IPS-18c (cell line): Measurements from ENCODE around the gene MXD3.

Experiments used
- H3K4me3 ChIP-seq: 2 replicates; pipeline ENCODE4 v1.7.0; 2013; ENCODE audit warnings: low read depth, mild to moderate bottlenecking, low read length, moderate library complexity; ENCODE audit not compliant: insufficient read depth
- H3K9me3 ChIP-seq: one replicate; pipeline ENCODE4 v1.6.1; 2013; ENCODE audit warnings: mild to moderate bottlenecking, low read length, moderate library complexity; ENCODE audit not compliant: control insufficient read depth, insufficient read depth

The MXD3 gene

DNA sequence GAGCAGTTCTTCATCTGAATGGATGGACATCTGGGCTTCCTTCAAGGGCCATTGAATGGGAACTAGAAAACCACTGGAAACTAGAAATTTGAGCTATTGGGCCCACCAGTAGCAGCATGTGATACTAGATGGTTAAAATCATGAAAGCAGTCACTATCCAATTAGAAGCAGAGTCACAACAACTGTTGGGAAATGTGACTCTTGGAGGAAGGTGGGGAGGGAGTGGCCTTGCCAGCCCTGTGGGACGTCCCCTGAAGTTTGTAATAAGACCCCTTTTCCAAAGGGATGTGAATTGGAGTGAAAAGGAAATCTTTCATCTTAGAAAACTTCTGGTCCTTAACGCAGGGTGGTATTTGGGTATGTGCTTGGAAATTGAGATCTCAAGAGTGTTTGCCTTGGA, 13.8 kb downstream of the MXD3 start:
- H3K4me3 ChIP-seq: no peak overlapping the region
- peaks cover 2% of the 10 kb centered on the region for H3K9me3 ChIP-seq

DNA sequence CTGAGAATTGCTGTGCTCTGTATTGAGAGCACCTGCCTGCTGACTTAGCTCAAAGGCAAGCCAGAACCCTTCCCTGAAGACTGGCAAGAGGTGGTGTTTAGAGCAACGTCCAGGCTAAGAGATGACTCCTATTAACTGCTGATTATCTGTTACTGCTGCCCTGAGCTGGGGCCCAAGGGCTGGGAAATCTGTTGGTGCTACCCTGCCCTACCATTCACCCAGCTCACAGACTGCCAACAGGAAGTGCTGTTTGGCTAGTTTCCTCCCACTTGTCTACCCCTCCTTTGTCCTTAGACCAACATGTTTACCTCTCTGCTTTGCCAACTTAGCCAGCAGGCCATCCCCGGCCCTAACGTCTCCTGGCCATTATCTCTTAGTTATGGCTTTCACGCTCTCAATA, 15.1 kb downstream of the MXD3 start:
- Histone ChIP-seq H3K9me3 (peaks cover 2% of the 10 kb centered on the region), H3K4me3 (no peak overlapping the region)

DNA sequence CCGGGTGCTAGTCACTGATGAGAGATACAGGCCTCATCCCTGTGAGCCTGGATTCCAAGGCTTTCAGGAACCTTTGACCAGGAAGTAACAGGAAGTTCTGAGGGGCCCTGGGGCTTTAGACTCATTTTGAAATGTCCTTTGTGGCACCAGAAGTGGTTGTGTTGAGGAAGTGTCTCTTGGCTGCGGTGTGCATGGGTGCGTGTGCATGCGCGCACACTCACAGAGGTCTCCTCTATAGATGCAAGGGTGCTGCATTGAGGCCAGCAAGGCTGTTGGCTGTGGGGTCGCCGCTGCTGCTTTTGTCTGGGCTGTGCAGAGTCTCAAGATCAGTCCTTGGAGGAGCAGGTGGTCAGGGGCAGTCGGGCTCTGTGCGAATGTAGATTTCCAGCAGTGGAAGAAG, 15.8 kb downstream of the MXD3 start:
- Histone ChIP-seq H3K9me3 (peaks cover 2% of the 10 kb centered on the region), H3K4me3 (no peak overlapping the region)

DNA sequence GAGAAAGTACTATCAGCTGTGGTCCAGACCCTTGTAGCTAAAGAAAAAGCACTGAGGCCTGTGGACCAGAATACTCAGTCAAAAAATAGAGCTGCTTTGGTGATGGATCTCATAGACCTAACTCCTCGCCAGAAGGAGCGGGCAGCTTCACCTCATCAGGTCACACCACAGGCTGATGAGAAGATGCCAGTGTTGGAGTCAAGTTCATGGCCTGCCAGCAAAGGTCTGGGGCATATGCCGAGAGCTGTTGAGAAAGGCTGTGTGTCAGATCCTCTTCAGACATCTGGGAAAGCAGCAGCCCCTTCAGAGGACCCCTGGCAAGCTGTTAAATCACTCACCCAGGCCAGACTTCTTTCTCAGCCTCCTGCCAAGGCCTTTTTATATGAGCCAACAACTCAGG, 17.1 kb downstream of the MXD3 start:
- Histone ChIP-seq H3K9me3 (peaks cover 2% of the 10 kb centered on the region), H3K4me3 (no peak overlapping the region)

DNA sequence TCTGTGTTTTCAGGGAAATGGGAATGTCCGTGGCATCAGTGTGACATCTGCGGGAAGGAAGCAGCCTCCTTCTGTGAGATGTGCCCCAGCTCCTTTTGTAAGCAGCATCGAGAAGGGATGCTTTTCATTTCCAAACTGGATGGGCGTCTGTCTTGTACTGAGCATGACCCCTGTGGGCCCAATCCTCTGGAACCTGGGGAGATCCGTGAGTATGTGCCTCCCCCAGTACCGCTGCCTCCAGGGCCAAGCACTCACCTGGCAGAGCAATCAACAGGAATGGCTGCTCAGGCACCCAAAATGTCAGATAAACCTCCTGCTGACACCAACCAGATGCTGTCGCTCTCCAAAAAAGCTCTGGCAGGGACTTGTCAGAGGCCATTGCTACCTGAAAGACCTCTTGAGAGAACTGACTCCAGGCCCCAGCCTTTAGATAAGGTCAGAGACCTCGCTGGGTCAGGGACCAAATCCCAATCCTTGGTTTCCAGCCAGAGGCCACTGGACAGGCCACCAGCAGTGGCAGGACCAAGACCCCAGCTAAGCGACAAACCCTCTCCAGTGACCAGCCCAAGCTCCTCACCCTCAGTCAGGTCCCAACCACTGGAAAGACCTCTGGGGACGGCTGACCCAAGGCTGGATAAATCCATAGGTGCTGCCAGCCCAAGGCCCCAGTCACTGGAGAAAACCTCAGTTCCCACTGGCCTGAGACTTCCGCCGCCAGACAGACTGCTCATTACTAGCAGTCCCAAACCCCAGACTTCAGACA, 17.7 kb downstream of the MXD3 start:
- Histone ChIP-seq H3K9me3 (peaks cover 2% of the 10 kb centered on the region), H3K4me3 (no peak overlapping the region)

DNA sequence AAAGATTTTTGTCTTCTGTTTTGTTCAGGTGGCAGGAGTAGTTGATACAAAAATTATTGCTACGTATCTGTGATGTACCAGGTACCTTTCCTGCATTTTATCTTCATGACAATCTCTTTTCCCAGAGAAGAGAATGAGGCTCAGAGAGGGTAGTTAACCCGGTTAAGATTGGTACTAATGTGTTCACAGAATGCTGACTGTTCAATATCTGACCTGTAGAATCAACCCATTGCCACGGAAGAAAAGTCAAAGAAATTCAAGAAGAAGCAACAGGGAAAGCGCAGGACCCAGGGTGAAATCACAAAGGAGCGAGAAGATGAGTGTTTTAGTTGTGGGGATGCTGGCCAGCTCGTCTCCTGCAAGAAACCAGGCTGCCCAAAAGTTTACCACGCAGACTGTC, 20.0 kb downstream of the MXD3 start:
- peaks cover 2% of the 10 kb centered on the region for H3K9me3 ChIP-seq

DNA sequence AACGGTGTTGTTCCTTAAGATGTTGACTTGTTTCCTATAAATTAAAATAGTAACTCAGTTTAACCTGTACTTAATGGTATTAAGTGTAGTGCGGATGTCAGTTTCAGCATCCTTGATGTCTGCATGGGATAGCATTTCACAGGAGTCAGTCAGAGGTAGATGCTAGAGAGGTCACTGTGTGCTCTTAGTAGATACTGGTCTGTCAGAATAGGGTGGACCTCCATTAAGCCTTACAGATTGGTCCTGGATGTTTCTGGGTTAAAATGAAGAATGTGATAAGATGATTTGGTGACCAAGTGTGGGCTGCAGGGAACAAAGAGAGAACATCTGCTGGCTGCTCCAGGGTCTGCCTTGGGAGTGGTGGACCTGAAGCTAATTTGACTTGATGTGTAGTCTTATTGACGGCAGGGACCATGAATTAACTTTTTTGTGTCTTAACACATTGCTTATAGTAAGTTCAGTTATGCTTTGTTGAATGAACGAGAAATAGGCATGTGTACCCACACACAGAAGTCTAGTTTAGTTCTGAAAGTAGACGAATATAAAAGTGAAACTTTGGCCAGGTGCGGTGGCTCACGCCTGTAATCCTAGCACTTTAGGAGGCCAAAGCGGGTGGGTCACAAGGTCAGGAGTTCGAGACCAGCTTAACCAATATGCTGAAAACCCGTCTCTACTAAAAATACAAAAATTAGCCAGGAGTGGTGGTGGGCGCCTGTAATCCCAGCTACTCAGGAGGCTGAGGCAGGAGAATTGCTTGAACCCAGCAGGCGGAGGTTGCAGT, 20.7 kb downstream of the MXD3 start:
- Histone ChIP-seq H3K9me3 (peaks cover 2% of the 10 kb centered on the region), H3K4me3 (no peak overlapping the region)

More for the DNA sequence above, 20.0 kb downstream of the MXD3 start:
- H3K4me3 ChIP-seq: no peak overlapping the region

DNA sequence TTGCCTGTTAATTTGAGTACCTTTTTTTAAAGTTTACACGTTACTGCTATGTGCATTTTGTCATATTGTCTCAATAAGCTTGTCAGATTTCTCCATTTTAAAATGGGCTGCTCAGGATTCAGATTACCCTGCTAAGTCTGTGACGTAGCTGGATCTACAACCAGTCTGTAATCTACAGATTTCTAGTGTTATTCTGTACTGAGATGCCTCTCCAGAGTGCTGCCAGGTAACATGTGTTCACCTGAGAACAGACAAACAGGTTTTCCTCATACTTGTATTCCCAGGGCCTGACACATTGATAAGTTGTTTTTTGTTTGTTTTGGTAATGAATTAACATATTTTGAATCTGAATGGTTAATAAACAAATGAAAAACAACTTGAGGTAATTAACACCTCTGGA, 23.5 kb downstream of the MXD3 start:
- Histone ChIP-seq H3K9me3 (no peaks in the 10 kb centered on the region), H3K4me3 (no peak overlapping the region)

DNA sequence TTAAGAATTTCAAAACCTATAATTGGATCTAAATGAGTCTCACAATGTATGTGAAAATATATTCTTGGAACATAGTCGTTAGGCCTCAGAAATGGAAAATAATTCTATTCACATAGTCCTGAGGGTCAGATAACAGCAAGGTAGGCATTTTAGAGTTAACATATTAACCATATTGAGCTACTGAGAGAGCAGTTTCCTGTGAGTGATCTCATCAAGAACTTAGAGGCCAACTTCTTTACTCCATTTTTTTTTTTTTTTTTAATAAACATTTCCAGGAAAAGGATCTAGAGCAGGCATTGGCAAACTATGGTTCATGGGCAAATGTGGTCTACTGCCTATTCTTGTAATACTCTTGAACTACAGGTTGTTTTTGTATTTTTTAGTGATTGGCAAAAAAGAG, 34.8 kb downstream of the MXD3 start:
- no peak overlapping the region for H3K4me3 ChIP-seq
- no peaks in the 10 kb centered on the region for H3K9me3 ChIP-seq

DNA sequence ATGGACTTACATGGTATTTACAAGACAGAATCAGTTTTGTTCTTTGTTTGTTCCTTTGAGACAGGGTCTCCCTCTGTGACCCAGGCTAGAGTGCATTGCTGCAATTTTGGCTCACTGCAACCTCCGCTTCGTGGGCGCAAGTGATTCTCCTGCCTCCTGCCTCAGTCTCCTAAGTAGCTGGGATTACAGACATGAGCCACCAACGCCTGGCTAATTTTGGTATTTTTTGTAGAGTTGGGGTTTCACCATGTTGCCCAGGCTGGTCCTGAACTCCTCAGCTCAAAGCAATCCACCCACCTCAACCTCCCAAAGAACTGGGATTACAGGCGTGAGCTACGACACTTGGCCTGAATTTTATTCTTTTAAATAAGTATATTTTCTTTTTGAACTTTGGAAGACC, 35.8 kb downstream of the MXD3 start:
- no peaks in the 10 kb centered on the region for H3K9me3 ChIP-seq

DNA sequence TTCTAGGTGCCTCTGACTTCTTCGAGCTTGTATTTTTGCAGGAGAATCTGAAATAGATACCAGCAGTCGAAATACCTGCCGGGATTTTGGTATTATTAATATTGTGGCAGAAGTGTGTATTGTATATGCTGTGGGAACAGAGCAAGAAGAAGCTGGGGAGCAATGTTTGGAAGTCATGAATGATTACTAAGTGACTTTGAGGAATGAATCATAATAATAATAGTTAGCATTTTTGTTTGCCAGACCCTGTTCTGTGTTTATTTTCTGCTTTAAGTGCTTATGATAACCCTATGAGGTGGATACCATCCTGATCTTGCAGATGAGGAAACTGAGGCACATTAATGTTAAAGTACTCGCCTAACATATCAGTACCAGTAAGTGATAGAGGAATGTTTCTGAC, 40.6 kb downstream of the MXD3 start:
- no peak overlapping the region for H3K4me3 ChIP-seq
- H3K9me3 ChIP-seq: no peaks in the 10 kb centered on the region

More for the DNA sequence above, 35.8 kb downstream of the MXD3 start:
- no peak overlapping the region for H3K4me3 ChIP-seq

DNA sequence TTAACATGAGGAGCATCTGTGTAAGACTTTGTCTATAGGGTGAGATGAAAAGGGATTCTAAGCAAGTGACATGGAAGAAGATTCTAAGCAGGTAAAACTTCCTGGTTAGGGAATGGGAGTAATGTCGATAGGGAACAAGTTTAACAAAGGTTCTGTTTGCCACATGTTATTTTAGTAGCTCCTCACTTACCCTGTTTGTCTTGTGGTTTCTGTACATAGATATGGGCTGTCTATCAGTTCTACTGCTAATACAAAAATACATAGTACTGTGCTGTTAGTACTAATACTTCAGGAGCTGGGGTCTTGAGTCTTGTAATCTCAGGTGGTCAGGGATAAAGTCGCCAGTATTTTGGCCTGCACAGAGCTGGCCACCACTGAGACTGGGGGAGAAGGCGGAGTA, 41.0 kb downstream of the MXD3 start:
- Histone ChIP-seq H3K9me3 (no peaks in the 10 kb centered on the region), H3K4me3 (no peak overlapping the region)

DNA sequence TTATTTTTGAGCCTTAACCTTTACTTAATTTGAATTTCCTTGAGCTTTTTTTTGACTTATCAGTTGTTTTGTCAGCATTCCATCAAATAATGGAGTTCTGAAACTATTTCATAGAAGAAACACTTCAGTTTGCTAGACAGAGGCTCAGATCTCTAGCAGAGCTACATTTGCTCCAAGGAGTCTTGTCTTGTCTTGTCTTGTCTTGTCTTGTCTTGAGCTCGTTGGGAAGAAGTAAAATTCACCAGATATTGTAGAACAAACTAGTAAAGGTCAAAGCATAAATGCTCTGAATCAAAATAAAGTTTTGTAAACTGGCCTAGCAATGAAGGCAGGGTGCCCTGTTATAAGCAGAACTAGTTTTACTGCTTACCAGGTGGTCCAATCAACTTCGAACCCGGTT, 41.7 kb downstream of the MXD3 start:
- no peaks in the 10 kb centered on the region for H3K9me3 ChIP-seq

DNA sequence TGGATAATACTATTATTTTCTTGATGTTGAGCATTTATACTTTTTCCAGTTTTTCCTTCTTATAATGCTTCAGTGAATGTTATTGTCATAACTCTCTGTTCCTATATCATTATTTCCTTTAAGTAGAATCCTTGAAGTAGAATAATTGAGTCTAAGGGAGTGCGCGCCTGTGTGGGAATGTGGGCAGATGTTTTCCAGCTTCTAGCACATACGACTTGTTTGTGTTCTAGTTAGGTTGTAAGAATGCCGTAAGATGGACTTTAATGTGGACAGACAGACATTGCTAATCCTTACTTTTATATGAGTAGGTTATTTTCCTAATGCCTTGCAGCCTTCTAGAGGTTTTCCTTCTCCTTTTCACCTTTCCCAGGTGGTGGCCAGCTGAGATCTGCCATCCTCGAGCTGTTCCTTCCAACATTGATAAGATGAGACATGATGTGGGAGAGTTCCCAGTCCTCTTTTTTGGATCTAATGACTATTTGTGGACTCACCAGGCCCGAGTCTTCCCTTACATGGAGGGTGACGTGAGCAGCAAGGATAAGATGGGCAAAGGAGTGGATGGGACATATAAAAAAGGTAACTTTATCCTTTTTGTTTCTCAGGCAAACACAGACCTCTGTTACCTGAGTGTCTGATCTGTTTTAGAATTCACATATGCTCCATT, 42.3 kb downstream of the MXD3 start:
- no peak overlapping the region for H3K4me3 ChIP-seq
- no peaks in the 10 kb centered on the region for H3K9me3 ChIP-seq

More for the DNA sequence above, 41.7 kb downstream of the MXD3 start:
- H3K4me3 ChIP-seq: no peak overlapping the region

DNA sequence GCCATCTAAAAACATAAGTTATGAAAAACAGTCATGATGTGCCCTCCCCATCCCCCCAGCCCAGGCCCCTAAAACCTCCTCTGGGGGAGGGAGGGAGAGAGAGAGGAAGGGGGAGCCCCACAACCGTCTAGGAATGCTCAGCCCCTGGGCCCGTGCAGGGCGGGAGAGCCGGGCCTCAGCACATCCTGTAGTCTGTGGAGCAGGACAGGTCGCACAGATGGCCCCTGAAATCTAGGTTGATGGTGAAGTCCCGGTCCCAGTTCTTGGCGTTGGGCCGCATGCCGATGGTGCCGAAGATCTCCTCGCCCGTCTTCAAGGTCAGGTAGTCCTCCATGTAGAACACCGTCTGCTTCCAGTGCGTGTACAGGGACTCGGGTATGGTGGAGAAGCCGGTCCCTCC, 46.3 kb downstream of the MXD3 start:
- Histone ChIP-seq H3K9me3 (no peaks in the 10 kb centered on the region), H3K4me3 (no peak overlapping the region)

DNA sequence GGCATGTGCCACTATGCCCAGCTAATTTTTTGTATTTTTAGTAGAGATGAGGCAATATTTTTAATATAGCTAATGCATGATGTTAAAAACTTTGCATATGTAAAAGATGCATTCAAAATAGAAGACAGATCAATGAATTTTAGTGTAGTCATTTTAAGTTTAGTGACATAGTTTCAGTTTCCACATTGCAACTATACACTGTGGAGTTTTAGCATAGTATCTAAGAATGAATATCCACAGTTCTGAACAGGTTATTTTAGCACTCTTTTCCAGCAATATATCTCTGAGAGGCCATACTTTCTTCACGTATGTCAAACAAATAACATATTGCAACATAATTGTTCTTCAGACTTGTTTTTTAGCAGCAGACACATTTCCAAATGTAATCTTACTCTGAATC, 47.5 kb downstream of the MXD3 start:
- Histone ChIP-seq H3K4me3 (no peak overlapping the region), H3K9me3 (no peaks in the 10 kb centered on the region)

DNA sequence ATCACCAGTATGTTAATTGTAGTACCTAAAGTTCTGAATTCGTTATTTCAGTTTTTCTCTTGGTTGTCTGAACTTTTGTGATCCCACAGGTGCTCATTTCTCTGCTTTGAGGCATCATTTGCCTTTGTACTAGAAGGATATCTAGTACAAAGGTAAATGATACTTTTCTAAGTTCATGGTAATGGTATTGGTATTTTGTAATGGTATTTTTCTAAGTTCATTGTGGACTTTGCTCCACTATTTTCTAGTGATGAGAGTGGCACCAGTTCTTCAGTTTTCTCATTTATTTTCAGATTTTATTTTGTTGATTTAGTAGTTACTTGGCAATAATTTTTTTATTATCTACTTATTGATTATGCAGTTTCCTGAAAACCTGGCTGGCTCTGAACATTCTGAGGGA, 50.2 kb downstream of the MXD3 start:
- H3K4me3 ChIP-seq: no peak overlapping the region
- no peaks in the 10 kb centered on the region for H3K9me3 ChIP-seq

DNA sequence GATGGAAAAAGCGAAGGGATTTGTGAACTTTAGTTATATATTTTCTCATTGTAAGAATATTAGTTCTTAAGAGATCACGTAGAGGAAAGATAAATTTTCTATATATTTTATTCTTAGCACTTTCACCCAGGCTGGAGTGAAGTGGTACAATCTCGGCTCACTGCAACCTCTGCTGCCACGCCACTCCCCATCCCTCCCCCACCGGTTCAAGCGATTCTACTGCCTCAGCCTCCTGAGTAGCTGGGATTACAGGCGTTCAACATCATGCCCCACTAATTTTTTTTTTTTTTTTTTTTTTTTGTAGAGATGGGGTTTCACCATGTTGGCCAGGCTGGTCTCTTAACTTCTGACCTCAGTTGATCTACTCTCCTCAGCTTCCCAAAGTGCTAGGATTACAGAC, 50.7 kb downstream of the MXD3 start:
- Histone ChIP-seq H3K9me3 (no peaks in the 10 kb centered on the region), H3K4me3 (no peak overlapping the region)
